ENCODE measurements around the gene DYNLT1. TPM values are rescaled to one million over a fixed set of nuclear protein-coding genes. Genes with fewer than 3 reads are reported as not detected.

DYNLT1 gene
- polyA plus RNA-seq, 2 of the 4 experiments (the other 2 are of a cell fraction) = 130 to 174 TPM

DNA sequence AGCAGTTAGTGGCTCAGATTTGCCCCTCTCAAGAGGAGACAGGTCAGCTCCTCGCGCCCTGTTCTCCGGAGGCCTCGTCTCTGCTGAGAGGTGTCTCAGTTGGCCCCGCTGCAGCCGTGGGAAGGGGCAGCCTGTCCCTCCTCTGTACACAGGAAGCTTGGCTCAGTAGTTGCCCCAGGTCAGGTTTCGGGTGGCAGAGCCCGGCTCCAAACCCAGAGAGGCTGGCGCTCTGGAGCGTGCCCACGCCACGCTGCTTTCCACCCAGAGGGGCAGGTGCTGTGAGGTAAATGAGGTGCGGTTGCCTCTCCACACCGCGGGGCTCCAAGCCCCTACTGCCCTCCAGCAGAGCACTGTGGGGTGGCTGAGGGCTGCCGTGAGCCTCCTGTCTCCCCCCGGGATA, 16.0 kb downstream of the DYNLT1 start:
- POLR2A ChIA-PET = no interaction called here
- TF ChIP-seq TFCP2L1 (CRISPR knock-in tag; IDR thresholded peaks at IDR 0.05) = no peak
- TF ChIP-seq JUNB (IDR thresholded peaks at IDR 0.05) = no peak
- TF ChIP-seq, protein P1, sequence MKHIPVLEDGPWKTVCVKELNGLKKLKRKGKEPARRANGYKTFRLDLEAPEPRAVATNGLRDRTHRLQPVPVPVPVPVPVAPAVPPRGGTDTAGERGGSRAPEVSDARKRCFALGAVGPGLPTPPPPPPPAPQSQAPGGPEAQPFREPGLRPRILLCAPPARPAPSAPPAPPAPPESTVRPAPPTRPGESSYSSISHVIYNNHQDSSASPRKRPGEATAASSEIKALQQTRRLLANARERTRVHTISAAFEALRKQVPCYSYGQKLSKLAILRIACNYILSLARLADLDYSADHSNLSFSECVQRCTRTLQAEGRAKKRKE (CRISPR knock-in tag; IDR thresholded peaks at IDR 0.05; ENCODE audit: low read depth) = no peak
- TF ChIP-seq FOSL2 (IDR thresholded peaks at IDR 0.05) = no peak
- TF ChIP-seq FOSL2 (CRISPR knock-in tag; IDR thresholded peaks at IDR 0.05) = no peak
- no peak for TF ChIP-seq NFE2L2 (conservative IDR thresholded peaks at IDR 0.05; ENCODE audit: low read length)
- TF ChIP-seq, protein P2, sequence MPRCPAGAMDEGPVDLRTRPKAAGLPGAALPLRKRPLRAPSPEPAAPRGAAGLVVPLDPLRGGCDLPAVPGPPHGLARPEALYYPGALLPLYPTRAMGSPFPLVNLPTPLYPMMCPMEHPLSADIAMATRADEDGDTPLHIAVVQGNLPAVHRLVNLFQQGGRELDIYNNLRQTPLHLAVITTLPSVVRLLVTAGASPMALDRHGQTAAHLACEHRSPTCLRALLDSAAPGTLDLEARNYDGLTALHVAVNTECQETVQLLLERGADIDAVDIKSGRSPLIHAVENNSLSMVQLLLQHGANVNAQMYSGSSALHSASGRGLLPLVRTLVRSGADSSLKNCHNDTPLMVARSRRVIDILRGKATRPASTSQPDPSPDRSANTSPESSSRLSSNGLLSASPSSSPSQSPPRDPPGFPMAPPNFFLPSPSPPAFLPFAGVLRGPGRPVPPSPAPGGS (IDR thresholded peaks at IDR 0.05) = no peak
- TF ChIP-seq, protein P3, sequence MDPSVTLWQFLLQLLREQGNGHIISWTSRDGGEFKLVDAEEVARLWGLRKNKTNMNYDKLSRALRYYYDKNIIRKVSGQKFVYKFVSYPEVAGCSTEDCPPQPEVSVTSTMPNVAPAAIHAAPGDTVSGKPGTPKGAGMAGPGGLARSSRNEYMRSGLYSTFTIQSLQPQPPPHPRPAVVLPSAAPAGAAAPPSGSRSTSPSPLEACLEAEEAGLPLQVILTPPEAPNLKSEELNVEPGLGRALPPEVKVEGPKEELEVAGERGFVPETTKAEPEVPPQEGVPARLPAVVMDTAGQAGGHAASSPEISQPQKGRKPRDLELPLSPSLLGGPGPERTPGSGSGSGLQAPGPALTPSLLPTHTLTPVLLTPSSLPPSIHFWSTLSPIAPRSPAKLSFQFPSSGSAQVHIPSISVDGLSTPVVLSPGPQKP (IDR thresholded peaks at IDR 0.05; ENCODE audit: low read depth, low read length) = no peak
- TF ChIP-seq, protein P4, sequence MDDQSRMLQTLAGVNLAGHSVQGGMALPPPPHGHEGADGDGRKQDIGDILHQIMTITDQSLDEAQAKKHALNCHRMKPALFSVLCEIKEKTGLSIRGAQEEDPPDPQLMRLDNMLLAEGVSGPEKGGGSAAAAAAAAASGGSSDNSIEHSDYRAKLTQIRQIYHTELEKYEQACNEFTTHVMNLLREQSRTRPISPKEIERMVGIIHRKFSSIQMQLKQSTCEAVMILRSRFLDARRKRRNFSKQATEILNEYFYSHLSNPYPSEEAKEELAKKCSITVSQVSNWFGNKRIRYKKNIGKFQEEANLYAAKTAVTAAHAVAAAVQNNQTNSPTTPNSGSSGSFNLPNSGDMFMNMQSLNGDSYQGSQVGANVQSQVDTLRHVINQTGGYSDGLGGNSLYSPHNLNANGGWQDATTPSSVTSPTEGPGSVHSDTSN (IDR thresholded peaks at IDR 0.05) = no peak
- no peak for TF ChIP-seq EHMT2 (IDR thresholded peaks at IDR 0.05; ENCODE audit: low read depth)
- TF ChIP-seq HDAC2 (IDR thresholded peaks at IDR 0.05) = no peak
- no peak for TF ChIP-seq ZNF302 (CRISPR knock-in tag; IDR thresholded peaks at IDR 0.05)
- TF ChIP-seq CBX2 (IDR thresholded peaks at IDR 0.05; ENCODE audit: borderline replicate concordance, low read depth) = no peak
- TF ChIP-seq MAFK (IDR thresholded peaks at IDR 0.05; ENCODE audit: partially characterized antibody) = no peak
- TF ChIP-seq, protein P5, sequence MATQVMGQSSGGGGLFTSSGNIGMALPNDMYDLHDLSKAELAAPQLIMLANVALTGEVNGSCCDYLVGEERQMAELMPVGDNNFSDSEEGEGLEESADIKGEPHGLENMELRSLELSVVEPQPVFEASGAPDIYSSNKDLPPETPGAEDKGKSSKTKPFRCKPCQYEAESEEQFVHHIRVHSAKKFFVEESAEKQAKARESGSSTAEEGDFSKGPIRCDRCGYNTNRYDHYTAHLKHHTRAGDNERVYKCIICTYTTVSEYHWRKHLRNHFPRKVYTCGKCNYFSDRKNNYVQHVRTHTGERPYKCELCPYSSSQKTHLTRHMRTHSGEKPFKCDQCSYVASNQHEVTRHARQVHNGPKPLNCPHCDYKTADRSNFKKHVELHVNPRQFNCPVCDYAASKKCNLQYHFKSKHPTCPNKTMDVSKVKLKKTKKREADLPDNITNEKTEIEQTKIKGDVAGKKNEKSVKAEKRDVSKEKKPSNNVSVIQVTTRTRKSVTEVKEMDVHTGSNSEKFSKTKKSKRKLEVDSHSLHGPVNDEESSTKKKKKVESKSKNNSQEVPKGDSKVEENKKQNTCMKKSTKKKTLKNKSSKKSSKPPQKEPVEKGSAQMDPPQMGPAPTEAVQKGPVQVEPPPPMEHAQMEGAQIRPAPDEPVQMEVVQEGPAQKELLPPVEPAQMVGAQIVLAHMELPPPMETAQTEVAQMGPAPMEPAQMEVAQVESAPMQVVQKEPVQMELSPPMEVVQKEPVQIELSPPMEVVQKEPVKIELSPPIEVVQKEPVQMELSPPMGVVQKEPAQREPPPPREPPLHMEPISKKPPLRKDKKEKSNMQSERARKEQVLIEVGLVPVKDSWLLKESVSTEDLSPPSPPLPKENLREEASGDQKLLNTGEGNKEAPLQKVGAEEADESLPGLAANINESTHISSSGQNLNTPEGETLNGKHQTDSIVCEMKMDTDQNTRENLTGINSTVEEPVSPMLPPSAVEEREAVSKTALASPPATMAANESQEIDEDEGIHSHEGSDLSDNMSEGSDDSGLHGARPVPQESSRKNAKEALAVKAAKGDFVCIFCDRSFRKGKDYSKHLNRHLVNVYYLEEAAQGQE (IDR thresholded peaks at IDR 0.05) = no peak
- no peak for TF ChIP-seq TP53 (CRISPR knock-in tag; IDR thresholded peaks at IDR 0.05)

DNA sequence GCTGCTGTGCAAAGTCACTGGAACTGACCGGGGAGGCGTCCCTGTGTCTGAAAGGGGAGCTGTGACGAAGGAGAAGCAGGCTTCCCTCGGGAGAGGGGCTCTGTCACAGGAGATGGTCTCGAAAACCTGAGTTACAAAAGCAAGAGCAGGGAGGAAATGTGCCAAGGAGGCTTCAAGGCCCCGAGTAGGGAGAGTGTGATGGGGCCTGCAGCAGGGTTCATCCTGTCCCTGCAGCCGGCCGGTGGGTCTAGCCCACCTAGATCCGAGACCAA, 16.7 kb downstream of the DYNLT1 start:
- peaks cover 22% of the 10 kb centered on the region for H3K4me1 ChIP-seq
- no peak overlapping the region for H3K4me2 ChIP-seq
- no peaks in the 10 kb centered on the region for H3K9me3 ChIP-seq
- ATAC-seq (no peak), FAIRE-seq (no peak), DNase-seq (ENCODE audit: low read depth in 1 of 2, low spot score in 1 of 2) (no peak)
- ChIA-PET CTCF (interaction anchor here (1.3 kb wide), 1 partner anchor 32 kb away, joined by 3 read pairs; no protein-coding TSS in a partner anchor), POLR2A (no interaction called here)
- WGBS (ENCODE audit: missing lambda C conversion rate) = 89% methylated on average over 9 of the region's 9 CpGs
- TF ChIP-seq, protein P6, sequence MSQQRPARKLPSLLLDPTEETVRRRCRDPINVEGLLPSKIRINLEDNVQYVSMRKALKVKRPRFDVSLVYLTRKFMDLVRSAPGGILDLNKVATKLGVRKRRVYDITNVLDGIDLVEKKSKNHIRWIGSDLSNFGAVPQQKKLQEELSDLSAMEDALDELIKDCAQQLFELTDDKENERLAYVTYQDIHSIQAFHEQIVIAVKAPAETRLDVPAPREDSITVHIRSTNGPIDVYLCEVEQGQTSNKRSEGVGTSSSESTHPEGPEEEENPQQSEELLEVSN (IDR thresholded peaks at IDR 0.05; ENCODE audit: borderline replicate concordance, low read depth) = no peak
- TF ChIP-seq HOXB5 (CRISPR knock-in tag; IDR thresholded peaks at IDR 0.05) (no peak), FOSB (CRISPR knock-in tag; IDR thresholded peaks at IDR 0.05) (no peak), CHD4 (IDR thresholded peaks at IDR 0.05; ENCODE audit: borderline replicate concordance) (no peak), CEBPB (IDR thresholded peaks at IDR 0.05) (no peak), NR3C1 (IDR thresholded peaks at IDR 0.05) (no peak), EP300 (IDR thresholded peaks at IDR 0.05) (no peak), GATA3 (IDR thresholded peaks at IDR 0.05; ENCODE audit: borderline replicate concordance) (no peak), KDM1A (IDR thresholded peaks at IDR 0.05; ENCODE audit: low read depth) (no peak), EHMT2 (IDR thresholded peaks at IDR 0.05; ENCODE audit: low read depth) (no peak)
- TF ChIP-seq, protein P4 (IDR thresholded peaks at IDR 0.05) = no peak
- TF ChIP-seq, protein P3 (IDR thresholded peaks at IDR 0.05; ENCODE audit: low read depth, low read length) = no peak
- H3K4me3 ChIP-seq = no peak overlapping the region
- H3K27ac ChIP-seq = no peak overlapping the region

More for the DNA sequence above, 16.0 kb downstream of the DYNLT1 start:
- H3K4me3 ChIP-seq = no peak overlapping the region
- FAIRE-seq (no peak), ATAC-seq (no peak), DNase-seq (ENCODE audit: low read depth in 1 of 2, low spot score in 1 of 2) (no peak)
- H3K9me3 ChIP-seq = no peaks in the 10 kb centered on the region
- 97% methylated on average over 6 of the region's 17 CpGs for WGBS (ENCODE audit: missing lambda C conversion rate)
- CTCF ChIA-PET = interaction anchor here (0.6 to 1.3 kb wide), 3 partner anchors 16 to 235 kb away, joined by 3 to 4 read pairs (median 3); partner anchors contain the start of gene DYNLT1
- peaks cover 22% of the 10 kb centered on the region for H3K4me1 ChIP-seq
- no peak overlapping the region for H3K4me2 ChIP-seq
- no peak overlapping the region for H3K27ac ChIP-seq

Data from A549 (cell line).